Measurements from ENCODE around the gene KCNK15.

KCNK15 gene

DNA sequence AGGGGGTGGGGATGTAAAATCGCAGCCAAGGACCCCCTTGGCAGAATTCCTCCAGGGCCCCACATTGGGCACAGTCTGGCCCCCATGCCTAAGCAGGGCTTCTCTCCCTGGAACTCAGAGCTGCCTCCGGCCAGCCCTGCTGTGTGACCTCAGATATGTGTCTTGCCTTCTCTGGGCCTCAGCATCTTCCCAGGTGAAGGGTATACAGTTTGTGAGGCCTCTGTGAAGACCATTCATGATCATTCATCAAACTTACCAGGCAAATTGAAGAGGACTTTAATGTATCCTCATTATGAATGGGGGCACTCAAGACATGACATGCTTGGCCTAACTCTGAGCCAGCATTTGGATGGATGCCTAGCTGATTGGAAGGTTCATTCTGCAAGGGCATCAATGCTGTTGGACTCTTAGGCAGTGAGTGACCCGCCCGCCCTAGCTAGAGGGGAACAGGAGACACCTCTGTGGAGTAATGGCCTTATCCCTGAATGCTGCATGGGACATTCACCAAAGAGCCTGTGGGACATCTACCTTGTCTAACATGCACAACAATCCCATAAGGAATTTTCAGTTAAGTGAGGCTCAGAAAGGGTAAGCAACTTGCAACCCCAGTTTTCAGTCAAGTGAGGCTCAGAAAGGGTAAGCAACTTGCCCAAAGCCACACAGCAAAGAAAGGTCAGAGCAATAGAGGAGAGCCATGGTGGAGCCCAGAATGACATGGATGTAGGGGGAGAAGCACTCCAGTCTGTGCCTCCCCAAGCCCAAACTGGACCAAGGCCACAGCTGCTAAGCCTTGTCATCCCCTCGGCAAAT, 30.0 kb upstream of the KCNK15 start:
- DNase-seq, result no peak

GRCh38 chr20:44716309-44717106, 29.2 kb upstream of the KCNK15 start:
- DNase-seq, result no peak

DNA sequence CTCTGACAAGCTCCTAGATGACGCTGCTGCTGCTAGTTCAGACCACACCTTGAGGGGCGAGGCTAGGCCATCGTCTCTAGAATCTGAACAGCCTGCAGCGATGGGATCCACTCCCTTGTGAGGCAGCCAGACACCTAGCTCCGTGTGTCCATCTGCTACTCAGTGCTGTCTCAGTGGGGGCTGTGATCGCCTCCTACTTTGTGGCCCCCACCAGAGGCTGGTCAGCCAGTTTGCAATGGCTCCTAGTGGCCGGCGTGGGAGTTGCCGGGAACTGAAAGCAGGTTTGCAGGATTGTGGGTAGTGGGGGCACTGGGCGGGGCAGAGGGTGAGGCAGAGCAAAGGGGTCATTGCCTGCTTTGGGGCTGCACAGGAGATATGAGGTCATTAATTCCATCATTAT, 27.7 kb upstream of the KCNK15 start:
- DNase-seq, result no peak

GRCh38 chr20:44719841-44720240, 25.8 kb upstream of the KCNK15 start:
- no peak for DNase-seq

DNA sequence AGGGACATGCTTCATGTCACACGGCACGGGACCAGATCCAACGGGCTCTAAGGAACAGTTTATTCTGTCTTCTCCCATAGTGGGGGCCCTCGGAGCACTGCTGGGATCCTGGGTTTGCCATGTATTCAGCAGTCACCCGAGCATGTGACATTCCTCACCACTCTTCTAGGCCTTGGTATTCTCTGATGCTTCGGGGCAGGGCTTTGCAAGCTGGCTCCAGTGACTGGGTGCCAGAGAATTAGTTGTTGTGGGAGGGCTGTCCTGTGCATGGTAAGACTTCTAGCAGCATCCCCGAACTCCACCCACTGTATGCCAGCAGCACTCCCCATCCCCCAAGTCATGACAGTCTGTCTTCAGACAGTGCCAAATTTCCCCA, 25.1 kb upstream of the KCNK15 start:
- no peak for DNase-seq

GRCh38 chr20:44720997-44721784, 24.5 kb upstream of the KCNK15 start:
- no peak for DNase-seq

GRCh38 chr20:44721785-44722054, 23.9 kb upstream of the KCNK15 start:
- DNase-seq, result no peak

DNA sequence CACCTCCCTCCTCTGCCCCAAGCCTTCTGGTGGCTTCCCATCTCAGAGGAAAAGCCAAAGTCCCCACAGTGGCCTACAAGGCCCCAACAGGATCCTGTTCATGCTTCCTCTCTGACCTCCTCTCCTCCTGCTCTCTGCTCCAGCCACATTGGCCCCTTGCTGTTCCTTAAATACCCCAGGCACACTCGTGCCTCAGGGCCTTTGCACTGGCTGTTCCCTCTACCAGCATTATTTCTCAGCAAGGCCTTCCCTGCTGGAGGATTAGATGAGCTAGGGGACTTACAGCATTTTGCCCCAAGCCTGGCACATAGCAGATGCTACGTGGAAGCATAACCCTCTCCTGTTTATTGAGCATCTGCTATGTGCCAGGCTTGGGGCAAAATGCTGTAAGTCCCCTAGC, 22.7 kb upstream of the KCNK15 start:
- DNase-seq, result no peak

GRCh38 chr20:44723391-44723790, 22.3 kb upstream of the KCNK15 start:
- DNase-seq, result no peak

DNA sequence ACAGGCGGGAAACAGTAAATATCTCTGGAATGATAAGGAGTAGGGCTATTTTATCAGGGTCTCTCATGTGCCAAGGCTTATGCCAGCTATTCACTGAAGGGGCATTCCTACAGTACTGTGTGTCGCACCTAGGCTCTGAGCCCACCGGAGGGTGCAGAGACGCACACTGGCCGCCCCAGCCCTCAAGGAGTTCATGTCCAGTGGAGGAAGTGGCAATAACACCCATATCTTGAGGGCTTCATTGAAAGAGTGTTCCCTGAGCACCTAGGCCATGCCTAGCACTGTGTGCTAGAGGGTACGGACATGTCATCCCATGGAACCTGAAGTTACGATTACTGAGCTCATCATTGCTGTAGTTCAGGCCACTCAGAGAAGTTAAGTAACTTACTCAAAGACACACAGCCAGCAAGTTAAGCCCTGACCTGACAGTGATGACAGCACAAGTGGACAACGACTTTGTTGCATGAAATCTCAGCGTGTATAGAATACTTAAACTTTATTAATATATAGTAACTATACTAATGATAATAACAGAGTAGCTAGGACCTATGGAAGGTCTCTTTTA, 21.8 kb upstream of the KCNK15 start:
- DNase-seq, result no peak

- DNase-seq, result no peak
Measured at GRCh38 chr20:44724423-44725091, 21.1 kb upstream of the KCNK15 start.

DNA sequence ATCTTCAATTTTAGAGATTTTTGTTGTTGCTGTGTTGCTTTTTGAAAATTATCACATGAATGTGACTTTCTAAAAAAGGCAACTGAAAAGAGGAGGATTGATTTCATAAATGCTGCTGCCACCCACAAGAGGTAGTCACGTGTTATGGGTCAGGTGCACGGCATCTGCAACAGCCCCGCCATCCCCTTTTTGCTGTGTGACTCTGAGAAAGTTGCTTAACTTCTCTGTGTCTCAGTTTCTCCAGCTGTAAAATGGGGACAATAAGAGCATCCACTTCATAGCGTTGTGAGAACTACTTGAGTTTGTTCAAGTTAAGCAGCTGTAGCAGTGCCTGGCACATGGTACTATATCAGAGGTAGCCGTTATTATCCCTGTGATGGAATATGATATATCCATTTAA, 19.8 kb upstream of the KCNK15 start:
- DNase-seq, result no peak

GRCh38 chr20:44727039-44727438, 18.6 kb upstream of the KCNK15 start:
- DNase-seq, result no peak

DNA sequence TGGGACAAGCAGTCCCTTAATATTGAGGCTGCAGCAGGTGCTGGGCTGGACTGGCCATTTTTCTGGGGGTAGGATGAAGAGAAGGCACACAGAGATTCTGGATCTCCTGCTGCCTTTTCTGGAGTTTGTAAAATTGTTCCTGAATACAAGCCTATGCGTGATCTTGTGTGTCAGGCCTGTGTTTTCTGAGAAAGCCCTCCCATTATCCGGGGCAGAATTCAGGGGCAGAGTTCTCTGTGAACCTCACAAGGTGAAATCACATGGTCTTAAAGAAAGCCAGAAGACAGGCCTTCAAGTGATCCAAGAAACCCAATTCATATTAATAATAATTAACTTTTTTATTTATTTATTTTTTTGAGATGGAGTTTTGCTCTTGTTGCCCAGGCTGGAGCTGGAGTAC, 18.0 kb upstream of the KCNK15 start:
- no peak for DNase-seq

DNA sequence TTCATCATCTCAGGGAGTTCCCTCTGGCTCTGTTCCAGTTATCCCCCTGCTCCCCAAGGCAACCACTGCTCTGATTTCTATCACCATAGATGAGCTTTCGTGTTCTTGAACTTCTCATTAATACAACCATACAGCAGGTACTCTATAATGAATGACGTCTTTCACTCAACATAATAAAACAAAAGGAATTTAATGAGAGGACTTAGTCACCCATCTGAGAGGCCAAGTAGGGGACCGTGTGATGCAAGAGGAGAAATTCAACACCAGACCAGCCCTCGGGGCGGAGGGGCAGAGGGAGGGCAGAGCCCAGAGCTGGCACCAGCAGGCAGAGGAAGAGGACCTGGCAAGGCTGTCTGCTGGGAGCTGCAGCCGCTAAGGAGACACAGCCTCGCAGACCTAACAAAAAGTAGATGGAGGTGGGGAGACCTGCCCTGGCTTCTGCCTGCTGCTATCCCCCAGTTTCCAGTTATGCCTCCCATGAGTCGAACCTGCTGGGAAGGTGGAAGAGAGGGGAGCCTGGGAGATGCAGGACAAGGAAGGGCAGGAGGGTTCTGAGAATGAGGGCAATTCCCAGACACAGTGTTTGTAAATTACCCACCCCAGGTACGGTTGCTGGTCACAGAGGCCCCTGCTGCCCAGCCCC, 16.7 kb upstream of the KCNK15 start:
- no peak for DNase-seq

DNA sequence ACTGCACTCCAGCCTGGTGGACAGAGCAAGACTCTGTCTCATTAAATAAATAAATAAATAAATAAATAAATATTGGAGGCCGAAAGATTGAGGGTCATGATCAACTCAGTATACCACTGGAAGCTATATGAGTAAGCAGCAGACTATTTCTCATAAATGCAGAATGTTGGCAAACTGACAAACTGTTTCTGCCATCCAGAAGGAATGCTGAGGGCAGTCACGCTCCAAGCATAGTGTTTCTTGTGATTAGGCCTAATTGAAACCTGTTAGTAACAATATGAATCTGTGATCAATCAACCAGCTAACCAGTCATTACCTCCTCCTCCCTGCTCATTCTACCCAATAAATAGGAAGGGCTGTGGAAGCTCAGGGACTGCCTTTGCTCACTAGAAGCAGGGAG, 15.2 kb upstream of the KCNK15 start:
- DNase-seq, result no peak

- DNase-seq, result no peak
Measured at GRCh38 chr20:44731657-44732056, 14.0 kb upstream of the KCNK15 start.

- no peak for DNase-seq
Measured at GRCh38 chr20:44732327-44732726, 13.3 kb upstream of the KCNK15 start.

- peak; percentile 25 to 64 (median 48) for DNase-seq
Measured at GRCh38 chr20:44733341-44734069, 12.2 kb upstream of the KCNK15 start.

DNA sequence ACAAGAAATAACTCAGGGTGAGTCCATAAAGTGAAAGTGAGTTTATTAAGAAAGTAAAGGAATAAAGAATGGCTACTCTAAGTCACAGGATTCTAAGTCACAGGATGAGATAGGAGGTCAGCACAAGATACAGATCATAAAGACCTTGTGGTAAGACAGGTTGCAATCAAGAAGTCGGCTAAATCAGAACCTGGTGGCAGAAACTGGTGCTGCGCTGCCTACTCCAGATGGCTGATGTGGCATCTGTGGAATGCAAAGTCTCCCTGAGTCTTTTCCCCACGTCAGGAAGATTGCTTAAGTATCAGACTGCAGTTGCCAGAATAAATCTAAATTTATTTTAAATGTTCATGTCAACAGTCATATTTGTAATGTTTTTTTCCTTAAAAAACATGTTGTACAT, 10.7 kb upstream of the KCNK15 start:
- no peak for DNase-seq

GRCh38 chr20:44735816-44736169, 9.9 kb upstream of the KCNK15 start:
- DNase-seq, result no peak
